HFFc6 (cell line): ENCODE data around the gene ITGB6. TPM values are rescaled to one million over a fixed set of nuclear protein-coding genes. Genes with fewer than 3 reads are reported as not detected.

Experiments used
- DNase-seq: peaks from one replicate; pipeline ENCODE4 v3.0.0-alpha.2; 2018
- H3K27ac Mint-ChIP-seq: 2 replicates; pipeline ENCODE4 v1.8.0; 2020; ENCODE audit warnings: mild to moderate bottlenecking, mixed read lengths
- H3K27me3 Mint-ChIP-seq: 2 replicates; pipeline ENCODE4 v1.8.0; 2021; ENCODE audit warnings: mild to moderate bottlenecking, moderate library complexity, mixed read lengths; ENCODE audit not compliant: insufficient read depth
- H3K36me3 Mint-ChIP-seq: 2 replicates; pipeline ENCODE4 v1.8.0; 2021; ENCODE audit warnings: low read depth, mixed read lengths
- H3K4me1 Mint-ChIP-seq: 2 replicates; pipeline ENCODE4 v1.8.0; 2020; ENCODE audit warnings: low read depth, mixed read lengths
- H3K4me3 Mint-ChIP-seq: 2 replicates; pipeline ENCODE4 v1.8.0; 2020; ENCODE audit warnings: mild to moderate bottlenecking, moderate library complexity, mixed read lengths
- H3K9me3 Mint-ChIP-seq: 2 replicates; pipeline ENCODE4 v1.8.0; 2020; ENCODE audit warnings: mild to moderate bottlenecking, mixed read lengths
- CTCF ChIP-seq: fragments of 200-600 bp; sonication (generic); IDR thresholded peaks from 2 replicates; pipeline ENCODE4 v1.5.0; 2021; ENCODE audit warnings: antibody characterized with exemption, mild to moderate bottlenecking
- total RNA-seq, 6 experiments: library from RNA; stranded (reverse); fragmentation: NEBNext Ultra II Directional; extraction: Animal tissue kit (Norgen Biotek cat#: 25700); gene quantifications; 2 replicates in 1 of 6; 3 replicates in 5 of 6; pipeline ENCODE4 v1.2.3, GENCODE V29; 2021

The ITGB6 gene
- total RNA-seq, 6 experiments from 2014 or later = 0.33 TPM; not detected in 4

GRCh38 chr2:160050147-160050546 lies 149.9 kb downstream of the ITGB6 start:
- TF ChIP-seq CTCF = no peak
- Mint-ChIP-seq H3K9me3 (no peaks in the 10 kb centered on the region), H3K27ac (no peak overlapping the region), H3K4me3 (no peak overlapping the region), H3K4me1 (peaks cover 26% of the 10 kb centered on the region), H3K27me3 (peaks cover 3% of the 10 kb centered on the region; the same call in 1 of the 2 replicates), H3K36me3 (no peaks in the 10 kb centered on the region)
- DNase-seq = no peak

Other genes starting within 250 kb of the ITGB6 start
- gene PLA2R1, start 137.7 kb downstream of the ITGB6 start, total RNA-seq = 1 to 10 TPM; 3.2 to 6.3 (median 3.3) TPM